GM23338 (cell line): ENCODE measurements around the gene MTCL3.

ENCODE experiments used
- ATAC-seq: fragments of 200-7000 bp; cut with Tn5 transposase; 3 replicates; pipeline ENCODE4 v1.9.1; 2020
- DNase-seq: peaks from one replicate; pipeline ENCODE4 v3.0.0-alpha.2; 2015; ENCODE audit warnings: low spot score
- H2AFZ ChIP-seq: fragments of 200-600 bp; sonication (generic); 2 replicates; pipeline ENCODE4 v1.8.0; 2016; ENCODE audit warnings: antibody characterized with exemption, mild to moderate bottlenecking, moderate library complexity
- H3F3A ChIP-seq: fragments of 200-600 bp; sonication (generic); replicated peaks from 2 replicates; pipeline ENCODE4 v1.8.0; 2017; ENCODE audit warnings: antibody characterized with exemption, mixed run types, low read depth
- H3K27ac ChIP-seq: fragments of 200-600 bp; sonication (generic); 2 replicates; pipeline ENCODE4 v1.6.1; 2016; ENCODE audit warnings: low read depth
- H3K27me3 ChIP-seq: fragments of 200-600 bp; sonication (generic); 2 replicates; pipeline ENCODE4 v1.8.0; 2016; ENCODE audit warnings: mild to moderate bottlenecking, mixed run types, moderate library complexity; ENCODE audit not compliant: insufficient read depth
- H3K36me3 ChIP-seq: fragments of 200-600 bp; sonication (generic); 2 replicates; pipeline ENCODE4 v1.8.0; 2016; ENCODE audit warnings: mild to moderate bottlenecking; ENCODE audit not compliant: insufficient read depth
- H3K4me1 ChIP-seq: fragments of 200-600 bp; sonication (generic); 2 replicates; pipeline ENCODE4 v1.8.0; 2016; ENCODE audit warnings: mild to moderate bottlenecking, moderate library complexity; ENCODE audit not compliant: insufficient read depth
- H3K4me2 ChIP-seq: fragments of 200-600 bp; sonication (generic); 2 replicates; pipeline ENCODE4 v1.7.1; 2017; ENCODE audit warnings: mixed run types
- H3K4me3 ChIP-seq: fragments of 200-600 bp; sonication (generic); 2 replicates; pipeline ENCODE4 v1.6.1; 2016; ENCODE audit warnings: mixed run types
- H3K79me2 ChIP-seq: fragments of 200-600 bp; sonication (generic); replicated peaks from 2 replicates; pipeline ENCODE4 v1.8.0; 2017; ENCODE audit warnings: mild to moderate bottlenecking; ENCODE audit not compliant: insufficient read depth
- H3K9me2 ChIP-seq: fragments of 200-600 bp; sonication (generic); 2 replicates; pipeline ENCODE4 v1.8.0; 2017; ENCODE audit not compliant: insufficient read depth
- H4K20me1 ChIP-seq: fragments of 200-600 bp; sonication (generic); replicated peaks from 2 replicates; pipeline ENCODE4 v1.8.0; 2017; ENCODE audit warnings: mild to moderate bottlenecking; ENCODE audit not compliant: insufficient read depth
- H3K27ac Mint-ChIP-seq: 2 replicates; pipeline ENCODE4 v1.8.0; 2020; ENCODE audit warnings: inconsistent platforms, mild to moderate bottlenecking, moderate library complexity, mixed read lengths
- H3K27me3 Mint-ChIP-seq: 3 replicates; pipeline ENCODE4 v1.8.0; 2022; ENCODE audit warnings: low read depth, mild to moderate bottlenecking, moderate library complexity, mixed read lengths, inconsistent platforms; ENCODE audit not compliant: insufficient read depth, poor library complexity
- H3K36me3 Mint-ChIP-seq: 3 replicates; pipeline ENCODE4 v1.8.0; 2021; ENCODE audit warnings: low read depth, mild to moderate bottlenecking, inconsistent platforms, moderate library complexity, mixed read lengths
- H3K4me1 Mint-ChIP-seq: 3 replicates; pipeline ENCODE4 v1.8.0; 2020; ENCODE audit warnings: mild to moderate bottlenecking, inconsistent platforms, mixed read lengths
- H3K4me3 Mint-ChIP-seq: 3 replicates; pipeline ENCODE4 v1.8.0; 2021; ENCODE audit warnings: moderate library complexity, mild to moderate bottlenecking, inconsistent platforms, mixed read lengths
- H3K9me3 Mint-ChIP-seq: 3 replicates; pipeline ENCODE4 v1.8.0; 2020; ENCODE audit warnings: moderate library complexity, mild to moderate bottlenecking, inconsistent platforms, mixed read lengths
- EZH2 ChIP-seq: fragments of 200-600 bp; sonication (generic); IDR thresholded peaks from one replicate; pipeline ENCODE4 v1.8.0; 2017; ENCODE audit warnings: antibody characterized with exemption, mild to moderate bottlenecking, low read depth; ENCODE audit not compliant: unreplicated experiment
- EZH2phosphoT487 ChIP-seq: fragments of 200-600 bp; sonication (generic); IDR thresholded peaks from one replicate; pipeline ENCODE4 v1.8.1; 2018; ENCODE audit warnings: antibody characterized with exemption; ENCODE audit not compliant: unreplicated experiment
- JUNB ChIP-seq: IDR thresholded peaks from one replicate; pipeline ENCODE4 v1.6.1; 2016; ENCODE audit warnings: antibody characterized with exemption; ENCODE audit not compliant: unreplicated experiment
- REST ChIP-seq: IDR thresholded peaks from one replicate; pipeline ENCODE4 v1.6.1; 2018; ENCODE audit warnings: antibody characterized with exemption; ENCODE audit not compliant: unreplicated experiment
- STAT1 ChIP-seq: IDR thresholded peaks from one replicate; pipeline ENCODE4 v1.6.1; 2016; ENCODE audit warnings: antibody characterized with exemption; ENCODE audit not compliant: unreplicated experiment
- ZNF331 ChIP-seq: fragments of 250-450 bp; sonication (Bioruptor Pico); IDR thresholded peaks from 2 replicates; pipeline ENCODE4 v1.5.0; 2020; ENCODE audit warnings: low read depth, mild to moderate bottlenecking, moderate library complexity
- ZNF462 ChIP-seq: fragments of 250-450 bp; sonication (Bioruptor Pico); IDR thresholded peaks from 2 replicates; pipeline ENCODE4 v1.5.0; 2020; ENCODE audit warnings: mild to moderate bottlenecking, moderate library complexity

MTCL3 gene

GRCh38 chr6:127514179-127514772, 4.9 kb downstream of the MTCL3 start:
- ATAC-seq, result peak; percentile 1; the same call in 2 of the 3 replicates
- H3K4me3 Mint-ChIP-seq, result peak overlapping the region; percentile 83
- DNase-seq, result no peak
- Histone ChIP-seq H3K27me3 (peaks cover 32% of the 10 kb centered on the region), H3K9me2 (no peaks in the 10 kb centered on the region), H2AFZ (no peak overlapping the region), H4K20me1 (peaks cover 17% of the 10 kb centered on the region; the same call in 1 of the 2 replicates), H3F3A (0 out of 2 replicates have a peak, but pooled peaks cover 3% of the 10 kb centered on the region), H3K27ac (no peak overlapping the region), H3K36me3 (peaks cover 25% of the 10 kb centered on the region; the same call in 1 of the 2 replicates), H3K79me2 (0 out of 2 replicates have a peak, but pooled peaks cover 8% of the 10 kb centered on the region), H3K4me1 (peaks cover 18% of the 10 kb centered on the region), H3K4me2 (peak overlapping the region; percentile 96), H3K4me3 (peak overlapping the region; percentile 74)
- peaks cover 26% of the 10 kb centered on the region for H3K4me1 Mint-ChIP-seq
- H3K27ac Mint-ChIP-seq, result no peak overlapping the region
- H3K27me3 Mint-ChIP-seq, result peaks cover 22% of the 10 kb centered on the region
- H3K9me3 Mint-ChIP-seq, result no peaks in the 10 kb centered on the region
- no peak for TF ChIP-seq STAT1
- TF ChIP-seq ZNF462 (CRISPR knock-in tag), result no peak
- TF ChIP-seq EZH2phosphoT487, result no peak
- TF ChIP-seq EZH2, result no peak
- TF ChIP-seq REST, result no peak
- no peak for TF ChIP-seq JUNB
- TF ChIP-seq ZNF331, result no peak
- H3K36me3 Mint-ChIP-seq, result peaks cover 42% of the 10 kb centered on the region
